ENCODE data around the gene ACVR2B.
"Not testable (repeated sequence)": the region's sequence is repeated elsewhere in the genome, so short reads cannot be mapped to it uniquely, and the experiment has no call there.

ACVR2B gene

DNA sequence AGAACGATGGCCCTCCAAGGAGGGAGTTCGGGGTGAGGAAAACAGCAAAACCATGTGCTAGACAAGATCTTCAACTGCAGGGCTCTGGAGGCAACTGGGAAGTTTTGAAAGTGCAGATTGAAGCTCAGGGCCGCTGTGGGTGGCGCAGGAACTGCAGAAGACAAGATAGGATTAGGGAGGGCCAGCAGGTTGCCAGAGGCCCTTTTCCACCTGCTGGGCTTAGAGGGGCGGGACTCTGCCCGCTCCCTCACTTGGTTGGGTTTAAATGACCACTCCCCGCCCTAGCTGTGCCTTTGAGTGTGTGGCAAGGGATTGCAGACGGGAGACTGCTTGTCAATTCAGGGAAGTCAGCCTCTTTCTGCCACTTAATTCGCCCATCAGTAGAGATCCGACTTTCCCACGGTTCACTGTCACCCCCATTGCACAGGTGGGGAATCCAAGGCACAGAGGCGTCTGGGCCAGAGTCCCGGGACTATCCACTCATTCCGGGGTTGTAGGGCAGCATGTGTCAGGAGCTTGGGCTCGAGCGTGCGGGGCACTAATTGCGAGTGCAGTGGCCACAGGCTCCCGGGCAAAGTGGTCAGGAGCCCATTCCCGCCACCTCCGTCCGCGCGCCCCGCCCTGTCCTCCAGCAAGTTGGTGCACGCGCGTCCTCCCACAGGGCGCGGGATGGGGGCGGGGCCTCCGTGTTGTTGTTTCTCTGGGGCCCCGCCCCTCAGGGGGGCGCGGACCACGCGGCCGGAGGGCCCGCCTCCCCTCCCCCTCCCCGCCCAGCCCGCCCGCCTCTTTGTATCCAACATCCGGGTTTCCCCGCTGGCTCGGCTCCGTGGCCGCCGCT is at the start of gene ACVR2B:
TSS of gene ACVR2B (plus strand) at position 816 of the 838 bp plus-strand sequence. CDS start 433 bp downstream, outside the sequence.
- DNase-seq, result peak; percentile 62 to 76

DNA sequence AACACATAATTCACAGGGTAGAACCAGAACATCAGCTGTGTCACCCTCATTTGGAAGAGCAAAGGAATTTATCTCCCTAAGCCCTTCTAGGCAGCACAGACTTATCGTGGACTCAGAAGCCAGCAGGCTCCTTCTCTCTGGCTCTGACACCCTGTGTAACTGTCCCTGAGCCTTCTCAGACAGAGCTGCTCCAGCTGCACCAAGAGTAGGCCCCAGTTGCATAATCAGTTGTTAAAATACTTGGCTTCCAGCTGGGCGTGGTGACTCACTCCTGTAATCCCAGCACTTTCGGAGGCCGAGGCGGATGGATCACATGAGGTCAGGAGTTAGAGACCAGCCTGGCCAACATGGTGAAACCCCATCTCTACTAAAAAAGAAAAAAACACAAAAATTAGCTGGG is 49.4 kb upstream of the ACVR2B start:
- DNase-seq, result no peak

DNA sequence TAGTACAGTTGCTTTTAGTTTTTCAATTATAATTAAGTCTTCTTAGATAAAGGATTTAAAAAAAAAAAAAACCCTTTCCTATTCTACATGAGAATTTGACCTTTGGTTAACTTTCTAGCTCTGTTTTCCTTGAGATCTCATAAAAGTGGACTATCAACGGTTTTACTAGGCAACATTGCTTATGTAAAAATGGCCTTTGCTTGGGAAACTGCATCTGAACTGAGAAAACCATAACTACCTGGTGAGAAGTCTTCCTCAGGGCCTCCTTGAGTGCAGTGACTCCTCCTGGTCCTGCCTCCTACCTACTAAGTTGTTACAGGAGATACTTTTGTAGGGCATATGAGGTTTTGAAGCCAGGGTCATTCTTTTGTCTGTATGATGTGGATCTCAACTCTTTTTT is 42.1 kb upstream of the ACVR2B start:
- DNase-seq, result no peak

DNA sequence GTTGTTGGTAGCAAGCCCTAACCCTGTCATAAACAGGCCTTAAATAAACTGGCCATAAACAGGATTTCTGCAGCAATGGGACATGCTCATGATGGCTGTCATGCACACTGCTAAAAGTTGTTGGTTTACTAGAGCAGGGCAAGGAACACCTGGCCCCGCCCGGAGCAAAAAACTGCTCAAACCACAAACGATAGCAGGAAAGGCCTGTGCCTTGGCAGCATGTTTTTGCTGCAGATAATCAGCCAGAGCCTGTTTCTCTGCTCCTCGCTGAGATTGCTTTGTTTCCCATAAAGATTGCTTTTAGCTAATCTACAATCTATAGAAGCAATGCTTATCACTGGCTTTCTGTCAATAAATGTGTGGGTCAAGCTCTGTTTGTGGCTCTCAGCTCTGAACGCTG is 32.9 kb upstream of the ACVR2B start:
- DNase-seq, result not testable (repeated sequence)

DNA sequence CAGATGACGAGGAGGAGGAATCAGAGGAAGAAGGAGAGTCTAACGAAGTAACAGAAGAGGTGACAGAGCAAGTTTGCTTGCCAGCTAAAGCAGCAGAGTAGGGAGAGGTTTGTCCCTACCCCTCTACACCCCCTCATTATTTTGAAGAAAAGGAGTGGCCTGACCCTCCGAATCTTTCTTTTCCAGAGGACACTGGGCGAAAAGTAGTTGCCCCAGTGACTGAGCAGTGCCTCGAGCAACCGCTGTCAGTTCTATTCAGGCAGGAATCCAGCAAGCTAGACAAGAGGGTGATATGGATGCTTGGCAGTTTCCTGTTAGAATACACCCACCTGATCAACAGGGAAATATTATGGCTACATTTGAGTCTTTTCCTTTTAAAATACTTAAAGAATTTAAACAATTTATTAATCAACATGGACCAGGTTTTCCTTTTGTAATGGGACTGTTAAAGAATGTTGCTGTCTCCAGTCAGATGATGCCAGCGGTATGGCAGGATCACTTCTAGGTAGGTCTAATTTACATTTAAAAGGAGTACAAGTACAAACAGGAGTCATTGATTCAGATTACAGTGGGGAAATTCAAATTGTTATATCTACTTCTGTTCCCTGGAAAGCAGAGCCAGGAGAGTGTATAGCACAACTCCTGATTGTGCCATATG is 31.9 kb upstream of the ACVR2B start:
- DNase-seq, result no peak

GRCh38 chr3:38426798-38427426 is 26.8 kb upstream of the ACVR2B start:
- not testable (repeated sequence) for DNase-seq

- DNase-seq, result not testable (repeated sequence)
These were observed 20.6 kb upstream of the ACVR2B start for GRCh38 chr3:38432871-38433658.

DNA sequence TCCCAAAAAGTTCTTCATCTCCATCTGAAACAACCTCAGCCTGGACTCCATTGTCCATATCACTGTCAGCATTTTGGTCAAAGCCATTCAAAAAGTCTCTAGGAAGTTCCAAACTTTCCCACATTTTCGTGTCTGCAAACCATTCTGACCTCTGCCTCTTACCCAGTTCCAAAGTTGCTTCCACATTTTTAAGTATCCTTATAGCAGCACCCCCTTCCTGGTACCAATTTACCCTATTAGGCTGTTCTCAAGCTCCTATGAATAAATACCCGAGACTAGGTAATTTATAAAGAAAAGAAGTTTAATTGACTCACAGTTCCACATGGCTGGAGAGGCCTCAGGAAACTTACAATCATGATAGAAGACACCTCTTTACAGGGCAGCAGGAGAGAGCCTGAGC is 20.0 kb upstream of the ACVR2B start:
- DNase-seq, result not testable (repeated sequence)

DNA sequence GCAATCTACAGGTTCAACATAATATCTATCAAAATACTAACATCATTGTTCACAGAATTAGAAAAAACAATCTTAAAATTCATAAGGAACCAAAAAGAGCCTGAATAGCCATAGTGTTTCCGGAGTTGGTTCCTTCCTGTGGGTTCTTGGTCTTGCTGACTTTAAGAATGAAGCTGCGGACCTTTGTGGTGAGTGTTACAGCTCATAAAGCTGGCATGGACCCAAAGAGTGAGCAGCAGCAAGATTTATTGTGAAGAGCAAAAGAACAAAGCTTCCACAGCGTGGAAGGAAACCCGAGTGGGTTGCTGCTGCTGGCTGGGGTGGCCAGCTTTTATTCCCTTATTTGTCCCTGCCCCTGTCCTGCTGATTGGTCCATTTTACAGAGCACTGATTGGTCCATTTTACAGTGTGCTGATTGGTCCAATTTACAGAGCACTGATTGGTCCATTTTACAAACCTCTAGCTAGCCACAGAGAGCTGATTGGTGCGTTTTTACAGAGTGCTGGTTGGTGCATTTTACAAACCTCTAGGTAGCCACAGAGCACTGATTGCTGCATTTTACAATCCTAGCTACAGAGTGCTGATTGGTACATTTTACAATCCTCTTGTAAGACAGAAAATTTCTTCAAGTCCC is 15.1 kb upstream of the ACVR2B start:
- not testable (repeated sequence) for DNase-seq

DNA sequence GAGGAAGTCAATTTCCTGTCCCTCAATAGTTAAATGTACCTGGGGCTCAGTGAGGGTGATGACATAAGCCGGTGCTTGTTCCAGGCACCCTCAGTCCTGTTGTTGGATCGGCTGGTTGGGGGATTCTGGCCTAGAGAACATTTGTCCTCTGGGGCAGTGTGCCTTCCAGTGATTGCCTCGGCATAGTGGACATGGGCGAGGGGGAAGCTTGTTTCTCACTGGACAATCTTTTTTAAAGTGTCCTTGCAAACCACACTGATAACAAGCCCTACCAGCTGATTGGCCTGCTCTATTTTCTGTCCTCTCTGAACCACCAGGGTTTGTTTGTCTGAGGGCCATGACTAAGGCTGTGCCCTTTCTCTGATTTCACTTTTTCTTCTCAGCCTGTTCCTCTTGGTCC is 10.5 kb upstream of the ACVR2B start:
- DNase-seq, result not testable (repeated sequence)

GRCh38 chr3:38446085-38446686 is 7.5 kb upstream of the ACVR2B start:
- no peak for DNase-seq

GRCh38 chr3:38446812-38447211 is 6.9 kb upstream of the ACVR2B start:
- no peak for DNase-seq

DNA sequence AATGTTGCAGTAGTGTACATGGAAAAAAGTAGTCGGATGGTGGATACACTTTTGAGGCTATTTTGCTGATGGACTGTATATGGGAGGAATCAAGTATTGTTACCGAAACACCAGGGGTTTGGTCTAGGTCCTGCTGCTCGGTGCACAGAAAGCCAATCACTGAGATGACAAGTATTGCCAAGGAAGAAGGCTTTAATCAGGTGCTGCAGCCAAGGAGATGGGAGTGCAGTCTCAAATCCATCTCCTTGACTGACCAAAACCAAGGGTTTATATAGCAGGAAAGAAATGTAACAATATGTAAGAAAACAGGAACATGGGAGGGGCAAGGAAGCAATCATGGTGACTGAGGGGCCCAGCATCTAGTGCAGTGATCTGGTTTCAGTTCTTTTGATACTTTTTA is 2.8 kb upstream of the ACVR2B start:
- no peak for DNase-seq

GRCh38 chr3:38453913-38454177 is 155 bp downstream of the ACVR2B start:
- no peak for DNase-seq

DNA sequence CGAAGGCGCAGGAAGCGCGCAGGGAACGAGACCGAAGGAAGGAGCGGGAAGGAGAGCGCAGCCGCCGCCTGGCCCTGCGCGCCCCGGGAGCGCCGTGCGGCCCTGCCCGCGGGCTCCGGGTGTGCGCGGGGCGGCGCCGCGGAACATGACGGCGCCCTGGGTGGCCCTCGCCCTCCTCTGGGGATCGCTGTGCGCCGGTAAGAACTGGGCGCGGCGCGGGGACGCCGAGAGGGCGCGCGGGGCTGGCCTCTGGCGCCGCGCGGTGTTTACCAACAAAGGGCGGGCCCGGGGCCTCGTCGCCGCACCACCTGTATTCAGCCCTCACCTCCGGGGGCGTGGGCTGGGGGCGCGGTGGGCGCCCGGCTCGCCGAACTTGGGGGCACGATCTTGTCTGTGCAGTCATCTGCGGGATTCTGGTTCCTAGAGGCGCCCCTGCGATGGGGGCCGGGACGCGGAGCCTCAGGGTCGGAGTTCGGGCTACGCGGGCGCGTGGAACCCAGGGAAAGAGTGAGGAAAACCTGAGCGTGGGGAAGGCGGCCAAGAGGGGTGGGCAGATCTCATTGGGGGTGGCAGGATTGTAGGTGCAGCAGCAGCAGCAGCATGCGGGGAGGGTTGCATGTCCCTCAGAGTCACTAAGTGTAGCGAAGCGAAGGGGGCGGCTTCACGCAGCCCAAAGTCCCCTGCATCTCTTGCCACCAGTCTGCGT is 641 bp downstream of the ACVR2B start:
- peak; percentile 3 to 29 for DNase-seq

GRCh38 chr3:38454884-38455638 is 1.4 kb downstream of the ACVR2B start:
- peak; percentile 76 to 86 for DNase-seq

DNA sequence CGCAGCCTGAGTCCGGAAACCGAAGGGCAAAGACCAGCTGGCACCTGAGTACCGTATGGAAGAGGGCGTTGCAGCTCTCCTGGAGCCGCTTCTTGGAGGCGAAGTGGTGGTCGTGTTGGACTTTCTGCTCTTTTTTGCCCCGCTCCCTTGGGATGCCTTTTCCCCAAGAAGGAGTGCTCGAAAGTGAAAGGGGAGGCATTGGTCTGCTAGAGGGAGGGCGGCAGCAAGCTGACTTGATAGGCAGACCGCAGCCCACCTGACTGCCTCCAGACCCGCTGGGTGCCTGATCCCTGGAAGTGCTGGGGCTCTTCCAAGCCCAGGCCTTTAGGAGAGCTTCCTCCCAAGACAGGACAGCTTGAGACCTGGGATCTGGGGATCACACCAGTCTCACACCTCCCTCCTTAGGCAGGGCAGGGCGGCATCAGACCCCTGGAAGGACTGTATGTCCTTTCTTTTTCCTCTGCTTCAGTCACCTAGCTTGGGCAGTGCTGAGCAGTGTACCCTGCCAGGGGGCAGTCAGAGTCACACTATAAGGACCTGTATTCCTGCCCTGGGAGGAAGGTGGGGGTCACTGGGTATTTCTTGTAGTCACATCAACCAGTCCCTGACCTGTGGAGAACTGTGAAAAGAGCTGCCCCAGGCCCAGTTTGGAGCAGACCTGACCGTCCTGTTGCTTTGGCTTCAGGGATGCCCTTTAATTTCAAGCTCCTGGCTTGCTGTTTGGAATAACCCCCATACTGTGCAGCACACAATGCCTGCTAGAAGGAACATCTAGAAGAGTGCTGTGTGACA is 2.1 kb downstream of the ACVR2B start:
- DNase-seq, result no peak

GRCh38 chr3:38457111-38458003 is 3.7 kb downstream of the ACVR2B start:
- DNase-seq, result no peak
